22Rv1 (cell line): Measurements from ENCODE around the gene DYNLT5.

Experiments used
- ZFX ChIP-seq: fragments of 450-650 bp; IDR thresholded peaks from 2 replicates; pipeline ENCODE4 v1.6.1; 2017; ENCODE audit warnings: antibody characterized with exemption, borderline replicate concordance
- TF ChIP-seq, protein P1 (sequence below): fragments of 450-650 bp; IDR thresholded peaks from 2 replicates; pipeline ENCODE4 v1.5.1; 2017; ENCODE audit warnings: mild to moderate bottlenecking

DNA sequence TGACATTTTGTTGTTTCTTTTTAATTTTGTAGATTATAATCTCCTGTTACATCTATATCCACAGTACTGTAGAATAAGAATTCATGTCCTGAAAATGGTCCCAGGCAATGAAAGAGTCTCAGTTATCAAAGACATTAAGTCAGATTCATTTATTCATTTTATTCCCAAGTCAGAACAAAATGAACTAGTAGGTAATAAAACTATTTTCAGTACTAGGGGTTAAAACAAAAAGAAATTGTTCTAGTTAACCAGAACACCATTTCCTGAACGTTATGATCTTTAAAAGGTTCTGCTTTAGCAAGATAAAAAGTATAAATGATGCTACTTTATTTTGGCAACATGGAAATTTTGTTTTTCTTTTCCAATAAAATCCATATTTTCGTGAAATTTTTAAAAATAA, 6.8 kb upstream of the DYNLT5 start:
- TF ChIP-seq, protein P1, sequence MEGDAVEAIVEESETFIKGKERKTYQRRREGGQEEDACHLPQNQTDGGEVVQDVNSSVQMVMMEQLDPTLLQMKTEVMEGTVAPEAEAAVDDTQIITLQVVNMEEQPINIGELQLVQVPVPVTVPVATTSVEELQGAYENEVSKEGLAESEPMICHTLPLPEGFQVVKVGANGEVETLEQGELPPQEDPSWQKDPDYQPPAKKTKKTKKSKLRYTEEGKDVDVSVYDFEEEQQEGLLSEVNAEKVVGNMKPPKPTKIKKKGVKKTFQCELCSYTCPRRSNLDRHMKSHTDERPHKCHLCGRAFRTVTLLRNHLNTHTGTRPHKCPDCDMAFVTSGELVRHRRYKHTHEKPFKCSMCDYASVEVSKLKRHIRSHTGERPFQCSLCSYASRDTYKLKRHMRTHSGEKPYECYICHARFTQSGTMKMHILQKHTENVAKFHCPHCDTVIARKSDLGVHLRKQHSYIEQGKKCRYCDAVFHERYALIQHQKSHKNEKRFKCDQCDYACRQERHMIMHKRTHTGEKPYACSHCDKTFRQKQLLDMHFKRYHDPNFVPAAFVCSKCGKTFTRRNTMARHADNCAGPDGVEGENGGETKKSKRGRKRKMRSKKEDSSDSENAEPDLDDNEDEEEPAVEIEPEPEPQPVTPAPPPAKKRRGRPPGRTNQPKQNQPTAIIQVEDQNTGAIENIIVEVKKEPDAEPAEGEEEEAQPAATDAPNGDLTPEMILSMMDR: no peak
- no peak for TF ChIP-seq ZFX
